GM18508 (cell line): ENCODE results near the gene KIF9.
"Not testable (repeated sequence)": the region's sequence is repeated elsewhere in the genome, so short reads cannot be mapped to it uniquely, and the experiment has no call there.

Experiments
- ATAC-seq: cut with Tn5 transposase; IDR thresholded peaks from one replicate; pipeline ENCODE4 v1.9.1; 2021; ENCODE audit warnings: moderate number of reproducible peaks; ENCODE audit not compliant: insufficient read depth, unreplicated experiment

The KIF9 gene

DNA sequence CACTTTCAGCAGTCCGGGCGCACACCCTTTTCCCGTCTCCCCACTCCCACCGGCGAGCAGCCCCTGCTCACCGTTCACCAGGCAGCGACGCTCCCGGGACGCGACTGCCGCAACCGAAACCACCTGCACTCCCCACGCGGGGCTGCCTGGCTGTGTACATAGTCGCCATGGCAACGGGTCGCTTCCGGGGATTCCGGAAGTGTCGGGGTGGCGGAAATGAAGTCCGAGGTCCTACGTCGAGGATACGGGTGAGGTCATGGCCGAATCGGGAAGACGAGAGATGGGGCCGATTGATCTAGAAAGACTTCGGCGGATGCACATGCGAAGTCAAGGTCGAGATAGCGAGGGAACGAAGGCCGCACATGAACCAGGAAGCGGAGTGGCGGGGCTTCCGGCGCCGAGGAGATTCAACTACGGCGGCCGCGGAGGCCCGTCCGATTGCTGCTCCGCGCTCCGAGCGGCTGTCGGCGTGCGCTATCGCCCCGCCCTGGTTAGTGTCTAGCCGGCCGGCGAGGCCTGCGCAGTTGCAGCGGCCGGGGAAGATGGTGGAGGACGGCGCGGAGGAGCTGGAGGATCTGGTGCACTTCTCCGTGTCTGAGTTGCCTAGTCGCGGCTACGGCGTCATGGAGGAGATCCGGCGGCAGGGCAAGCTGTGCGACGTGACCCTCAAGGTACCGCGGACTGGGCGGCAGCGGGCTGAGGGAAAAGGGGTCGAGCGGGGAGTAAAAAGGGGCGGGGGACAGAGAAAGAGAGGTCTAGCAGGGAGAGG is at the start of gene KIF9, which contains the start of gene KLHL18:
Gene KIF9 (minus strand): TSS at position 376 of the 769 bp plus-strand sequence. CDS start 5,425 bp downstream, outside the sequence.
Gene KLHL18 (plus strand): TSS at position 521 of the 769 bp plus-strand sequence. CDS start 22 bp downstream, at position 543.
- ATAC-seq, result peak; percentile 47

DNA sequence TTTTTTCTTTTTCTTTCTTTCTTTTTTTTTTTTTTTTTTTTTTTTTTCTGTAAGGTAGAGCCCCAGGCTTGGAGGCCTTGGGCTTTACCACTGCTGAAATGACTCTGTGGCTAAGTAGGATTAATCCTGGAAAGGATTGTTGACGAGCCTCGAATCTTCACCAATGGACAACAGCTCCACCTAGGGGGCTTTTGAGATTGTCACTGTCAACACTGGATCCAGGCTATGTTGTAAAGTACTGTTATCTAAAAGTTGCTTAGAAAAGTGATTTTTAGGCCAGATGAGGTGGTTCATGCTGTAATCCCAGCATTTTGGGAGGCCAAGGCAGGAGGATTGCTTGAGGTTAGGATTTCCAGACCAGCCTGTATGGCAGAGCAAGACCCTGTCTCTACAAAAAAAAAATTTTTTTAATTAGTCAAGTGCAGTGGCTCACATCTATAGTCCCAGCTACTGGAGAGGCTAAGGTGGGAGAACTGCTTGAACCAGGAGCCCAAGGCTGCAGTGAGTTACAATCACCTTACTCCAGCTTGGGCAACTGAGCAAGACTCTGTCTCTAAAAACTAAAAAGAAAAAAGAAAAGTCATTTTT is 41.8 kb upstream of the KIF9 start:
- ATAC-seq, result no peak

DNA sequence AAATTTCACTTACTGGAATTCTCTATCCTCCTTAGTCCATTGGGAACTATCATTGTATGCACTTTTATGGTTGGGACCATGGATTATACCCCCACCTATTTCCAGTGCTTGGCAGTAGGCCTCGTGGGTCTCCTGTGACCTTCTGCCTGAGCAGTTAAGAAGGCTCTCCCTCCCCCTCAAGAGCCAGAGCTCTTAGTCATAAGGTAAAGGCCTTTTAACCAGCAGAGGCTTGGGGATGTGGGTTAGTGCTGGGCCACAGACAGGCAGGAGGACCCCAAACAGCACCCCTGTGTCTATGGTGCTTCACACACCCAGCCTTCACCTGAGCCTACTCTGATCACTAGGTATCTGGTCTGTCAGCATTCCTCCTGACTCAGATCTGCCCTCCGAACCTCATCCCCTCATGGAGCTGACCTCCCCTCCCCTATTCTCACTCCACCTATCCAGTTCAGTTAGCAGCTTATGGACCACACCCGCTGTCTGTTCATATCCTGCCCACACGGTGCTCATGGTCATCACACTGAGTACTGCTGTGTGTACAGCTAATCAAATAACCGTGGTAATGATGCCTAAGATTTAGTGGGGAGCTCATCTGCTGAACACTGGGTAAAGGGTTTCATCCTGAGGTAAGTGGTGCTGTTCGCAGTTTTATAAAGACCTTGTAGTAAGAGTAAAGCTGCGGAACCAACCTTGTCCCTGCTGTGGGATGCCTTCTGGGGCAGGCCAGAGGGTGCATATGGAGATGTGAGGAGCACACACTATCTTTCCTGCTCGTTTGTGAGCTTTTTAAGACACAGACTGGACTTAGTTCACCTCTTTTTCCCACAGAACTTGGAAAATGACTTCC is 41.1 kb upstream of the KIF9 start:
- no peak for ATAC-seq

GRCh38 chr3:47319956-47320355 is 37.4 kb upstream of the KIF9 start:
- ATAC-seq, result no peak

- no peak for ATAC-seq
Observed at GRCh38 chr3:47318916-47319315, 36.3 kb upstream of the KIF9 start.

DNA sequence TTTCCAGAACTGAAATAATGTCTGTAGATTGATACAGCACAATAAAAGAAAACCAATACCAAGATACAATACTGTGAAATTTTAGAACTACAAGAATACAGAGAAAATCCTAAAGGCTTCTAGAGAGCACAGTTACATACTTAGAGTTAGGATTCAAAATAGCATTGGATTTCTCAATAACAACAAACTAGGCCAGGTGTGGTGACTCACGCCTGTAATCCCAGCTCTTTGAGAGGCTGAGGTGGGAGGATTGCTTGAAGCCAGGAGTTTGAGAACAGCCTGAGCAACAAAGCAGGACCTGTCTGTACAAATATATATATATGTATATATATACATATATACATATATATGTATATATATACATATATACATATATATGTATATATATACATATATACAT is 33.6 kb upstream of the KIF9 start:
- ATAC-seq, result not testable (repeated sequence)

- ATAC-seq, result no peak
Observed at GRCh38 chr3:47315069-47315647, 32.6 kb upstream of the KIF9 start.

DNA sequence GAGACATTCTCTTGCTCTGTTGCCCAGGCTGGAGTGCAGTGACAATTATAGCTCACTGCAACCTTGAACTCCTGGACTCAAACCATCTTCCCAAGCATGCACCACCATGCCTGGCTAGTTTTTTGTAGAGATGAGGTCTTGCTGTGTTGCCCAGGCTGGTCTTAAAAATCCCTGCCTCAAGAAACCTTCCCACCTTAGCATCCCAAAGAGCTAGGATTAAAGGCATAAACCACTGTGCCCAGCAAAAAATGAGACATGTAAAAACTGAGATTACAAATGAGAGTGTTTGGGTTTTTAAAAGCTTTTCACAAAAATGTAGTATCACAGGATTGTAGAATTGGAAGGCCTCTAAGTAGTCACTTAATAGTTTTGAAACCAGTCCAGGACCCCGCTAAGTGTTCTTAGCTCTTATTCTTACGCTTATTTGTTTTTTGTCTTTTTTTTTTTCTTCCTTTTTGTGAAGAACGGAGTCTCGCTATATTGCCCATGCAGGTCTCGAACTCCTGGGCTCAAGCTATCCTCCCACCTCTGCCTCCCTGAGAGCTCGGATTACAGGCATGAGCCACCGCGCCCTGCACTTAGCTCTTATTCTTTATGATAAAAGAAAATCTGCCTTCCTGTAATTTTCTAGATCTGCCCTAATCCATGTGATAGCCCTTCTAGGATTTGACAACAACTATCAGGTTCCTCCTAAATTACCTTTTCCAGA is 31.6 kb upstream of the KIF9 start:
- no peak for ATAC-seq

- ATAC-seq, result no peak
Observed at GRCh38 chr3:47313341-47314055, 30.9 kb upstream of the KIF9 start.

- no peak for ATAC-seq
Observed at GRCh38 chr3:47310391-47310790, 27.8 kb upstream of the KIF9 start.

- not testable (repeated sequence) for ATAC-seq
Observed at GRCh38 chr3:47309231-47309630, 26.6 kb upstream of the KIF9 start.

GRCh38 chr3:47306022-47306421 is 23.4 kb upstream of the KIF9 start:
- ATAC-seq, result no peak

DNA sequence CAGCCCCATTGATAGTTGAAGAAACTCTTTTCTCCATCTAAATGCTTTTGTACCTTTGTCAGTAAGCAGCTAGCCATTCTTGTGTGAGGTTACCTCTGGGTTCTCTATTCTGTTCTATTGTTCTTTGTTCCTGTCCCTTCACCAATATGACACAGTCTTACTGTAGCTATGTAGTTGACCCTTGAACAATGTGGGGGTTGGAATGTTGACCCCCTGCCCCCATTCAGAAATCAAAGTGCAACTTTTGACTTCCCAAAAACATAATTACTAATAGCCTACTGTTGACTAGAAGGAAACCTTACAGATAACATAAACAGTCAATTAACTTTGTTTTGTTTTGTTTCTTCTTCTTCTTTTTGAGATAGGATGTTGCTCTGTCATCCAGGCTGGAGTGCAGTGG is 18.9 kb upstream of the KIF9 start:
- no peak for ATAC-seq

DNA sequence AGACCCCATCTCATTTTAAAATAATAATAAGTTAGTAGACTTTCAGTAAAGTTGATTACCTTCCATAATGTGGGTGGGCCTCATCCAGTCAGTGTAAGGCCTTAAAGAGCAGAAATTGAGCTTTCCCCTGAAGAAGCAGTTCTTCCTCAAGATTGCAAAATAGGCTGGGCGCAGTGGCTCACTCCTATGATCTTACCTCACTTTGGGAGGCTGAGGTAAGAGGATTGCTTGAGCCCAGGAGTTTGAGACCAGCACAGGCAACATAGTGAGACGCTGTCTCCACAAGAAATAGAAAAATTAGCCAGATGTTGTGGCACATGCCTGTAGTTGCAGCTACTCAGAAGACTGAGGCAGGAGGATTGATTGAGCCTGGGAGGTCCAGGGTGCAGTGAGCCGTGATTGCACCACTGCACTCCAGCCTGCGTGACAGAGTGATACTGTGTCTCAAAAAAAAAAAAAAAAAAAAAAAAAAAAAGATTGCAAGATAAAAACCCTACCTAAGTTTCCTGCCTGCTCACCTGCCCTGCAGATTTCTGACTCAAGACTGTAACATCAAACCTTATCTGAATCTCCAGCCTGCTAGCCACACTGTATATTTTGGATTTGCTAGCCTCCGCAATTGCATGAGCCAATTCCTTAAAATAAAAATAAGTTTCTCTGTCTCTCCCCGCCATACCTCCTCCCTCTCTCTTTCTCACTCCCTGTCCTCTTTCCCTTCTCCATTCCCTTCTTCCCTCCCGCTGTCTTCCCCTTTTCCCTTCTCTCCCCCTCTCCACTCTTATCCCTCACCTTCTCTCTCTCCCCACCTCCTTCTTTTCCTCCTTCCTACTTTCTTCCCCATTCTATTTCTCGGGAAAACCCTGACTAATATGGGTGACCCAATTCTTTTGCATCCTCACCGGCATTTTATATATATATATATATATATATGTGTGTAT is 17.1 kb upstream of the KIF9 start:
- no peak for ATAC-seq

DNA sequence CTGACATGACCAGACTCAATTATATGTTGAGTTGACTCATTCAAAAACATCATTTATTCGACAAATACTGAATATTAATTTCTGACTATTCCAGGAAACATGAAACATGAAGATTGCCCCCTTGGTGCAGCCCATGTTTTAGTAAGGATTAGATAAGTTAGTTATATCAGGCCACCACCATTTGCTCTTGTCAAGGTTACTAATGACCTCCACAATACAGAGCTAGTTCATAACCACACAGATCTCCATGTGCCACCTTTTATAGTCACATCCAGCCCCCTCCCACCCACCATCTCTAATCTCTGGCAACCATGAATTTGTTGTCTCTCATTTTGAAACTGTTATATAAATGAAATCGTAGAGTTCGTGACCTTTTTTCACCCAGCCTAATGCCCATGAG is 15.8 kb upstream of the KIF9 start:
- ATAC-seq, result no peak

- ATAC-seq, result no peak
Observed at GRCh38 chr3:47296562-47297302, 14.1 kb upstream of the KIF9 start.

- ATAC-seq, result no peak
Observed at GRCh38 chr3:47295976-47296375, 13.4 kb upstream of the KIF9 start.

- ATAC-seq, result no peak
Observed at GRCh38 chr3:47295322-47295721, 12.7 kb upstream of the KIF9 start.
